Middle frontal gyrus (tissue), 1 donor: Measurements from ENCODE around the gene ARHGAP18.

Experiments
- DNase-seq: peaks from one replicate; pipeline ENCODE4 v3.0.0-alpha.2; 2015; ENCODE audit warnings: low spot score; ENCODE audit errors: extremely low spot score

The ARHGAP18 gene

DNA sequence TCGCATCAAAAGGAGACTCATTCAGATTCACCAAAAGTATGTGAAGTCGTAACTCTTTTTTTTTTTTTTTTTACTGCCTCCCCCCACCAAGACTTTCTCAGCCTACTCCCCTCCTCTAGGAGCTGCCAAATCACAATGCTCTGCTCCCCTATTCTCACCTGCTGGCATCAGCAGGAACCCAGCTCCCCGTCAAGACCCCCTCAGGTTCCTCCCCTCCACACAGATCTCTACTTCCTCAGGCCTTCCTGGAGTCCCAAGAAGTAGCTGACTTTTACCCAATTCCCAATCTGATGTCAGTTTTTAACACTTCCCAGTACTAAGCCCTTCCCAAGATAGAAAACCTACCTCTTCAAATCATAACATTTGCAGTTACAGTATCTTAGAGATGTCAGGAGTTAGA lies 39.3 kb downstream of the ARHGAP18 start:
- no peak for DNase-seq

DNA sequence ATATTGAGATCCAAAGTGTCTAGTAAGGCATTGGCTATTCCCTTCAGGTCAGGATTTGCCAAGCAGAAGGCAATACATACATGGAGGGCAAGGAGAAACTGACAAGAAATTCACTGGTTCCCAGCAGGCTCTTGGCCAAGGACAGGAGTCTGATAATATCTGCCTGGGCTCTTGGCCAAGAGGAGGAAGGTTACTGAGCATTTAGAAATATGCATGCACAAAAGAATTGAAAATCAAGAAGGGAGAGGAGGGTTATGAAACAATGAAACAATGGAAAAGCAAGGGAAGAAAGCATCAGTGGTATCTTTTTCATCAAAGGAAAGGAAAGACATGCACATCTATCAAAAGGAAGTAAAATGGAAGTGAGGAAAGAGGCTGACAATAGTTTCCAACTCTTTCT lies 42.4 kb downstream of the ARHGAP18 start:
- no peak for DNase-seq

DNA sequence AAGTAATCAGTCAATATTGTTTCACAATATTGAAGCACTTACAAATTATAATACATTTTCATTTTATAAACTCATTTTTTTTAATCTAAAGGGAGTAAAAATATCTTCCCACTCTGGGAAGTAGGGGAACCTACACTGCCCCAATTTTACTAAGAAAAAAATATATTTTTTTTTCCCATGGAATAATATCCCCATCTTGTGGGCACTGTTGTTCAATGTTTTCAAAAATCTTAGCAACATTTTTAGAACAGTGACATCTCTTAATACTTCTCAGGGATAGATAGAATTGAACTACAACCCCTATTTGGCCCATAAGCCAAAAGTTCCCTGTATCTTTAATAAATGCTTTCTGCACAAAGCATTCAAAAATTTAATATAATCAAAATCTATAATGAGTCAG lies 42.9 kb downstream of the ARHGAP18 start:
- DNase-seq: no peak

DNA sequence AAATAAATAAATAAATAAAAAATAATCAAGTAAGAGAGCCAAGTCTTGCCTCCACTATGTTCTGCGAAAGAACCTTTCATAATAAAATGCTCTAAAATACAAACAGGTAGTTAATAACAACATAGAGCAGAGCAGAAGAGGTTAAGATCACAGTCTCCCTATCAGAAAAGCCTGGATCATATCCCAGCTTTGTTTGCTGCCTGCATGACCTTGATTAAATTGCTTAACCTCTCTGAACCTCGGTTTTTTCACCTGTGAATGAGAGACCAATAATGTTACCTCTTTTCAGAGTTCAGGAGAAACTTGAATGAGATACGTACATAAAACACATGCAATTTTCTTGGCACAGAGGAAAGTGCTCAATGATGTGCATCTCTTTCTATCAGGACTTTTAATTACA lies 44.4 kb downstream of the ARHGAP18 start:
- DNase-seq: no peak

DNA sequence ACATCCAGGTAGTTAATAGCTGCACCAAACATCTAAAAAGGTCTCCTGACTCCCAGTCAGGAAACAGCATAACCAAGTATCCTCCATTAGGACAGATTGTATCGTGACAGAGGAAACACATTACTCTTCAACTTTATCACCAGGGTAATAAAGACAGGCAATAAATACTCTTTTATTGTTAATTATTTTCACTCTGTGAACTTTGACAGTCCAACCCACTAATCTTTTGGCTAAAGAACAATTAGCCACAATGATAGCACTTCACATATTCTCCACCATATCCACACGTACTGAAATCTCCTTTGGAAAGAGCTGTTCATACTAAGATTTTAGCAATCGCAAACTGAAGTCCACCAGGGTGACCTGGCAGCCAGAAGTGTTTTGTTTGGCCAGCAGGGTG lies 46.4 kb downstream of the ARHGAP18 start:
- no peak for DNase-seq

DNA sequence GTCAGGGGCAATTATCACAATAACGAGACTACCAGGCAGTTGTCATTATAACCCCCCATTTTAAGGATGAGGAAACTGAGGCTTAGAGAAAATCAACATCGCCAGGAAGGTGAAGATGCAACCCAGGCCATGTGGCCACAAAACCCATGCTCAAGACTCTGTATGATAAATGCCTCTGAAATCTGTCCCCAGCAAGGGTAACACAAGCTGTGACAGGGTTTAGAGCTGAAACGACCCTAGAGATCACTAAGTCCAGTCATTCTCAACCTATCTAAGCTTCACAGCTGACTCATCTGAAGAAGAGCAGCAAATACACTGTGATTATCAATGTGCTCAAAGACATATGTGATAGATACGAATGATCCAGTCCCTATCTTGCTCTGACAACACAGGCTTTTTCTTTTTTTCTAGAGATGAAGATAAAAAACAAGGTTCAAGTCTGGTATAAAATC lies 47.0 kb downstream of the ARHGAP18 start:
- no peak for DNase-seq

DNA sequence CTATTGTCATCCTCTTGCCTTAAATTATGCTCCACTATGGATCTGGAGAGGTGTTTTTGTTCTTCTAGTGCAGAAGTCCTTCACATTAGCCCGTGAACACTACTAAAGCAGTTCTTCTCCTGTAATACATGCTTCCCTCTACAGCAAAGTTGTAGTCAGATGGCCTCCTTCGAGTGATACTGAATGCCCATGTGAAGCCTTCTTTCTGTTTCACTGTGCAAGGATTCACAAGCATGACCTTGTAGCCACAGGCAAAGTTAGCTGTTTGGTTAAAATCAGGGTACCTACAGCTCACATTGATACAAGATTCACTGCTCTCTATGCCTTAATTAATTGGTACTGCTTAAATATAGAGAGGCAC lies 47.6 kb downstream of the ARHGAP18 start:
- DNase-seq: no peak

DNA sequence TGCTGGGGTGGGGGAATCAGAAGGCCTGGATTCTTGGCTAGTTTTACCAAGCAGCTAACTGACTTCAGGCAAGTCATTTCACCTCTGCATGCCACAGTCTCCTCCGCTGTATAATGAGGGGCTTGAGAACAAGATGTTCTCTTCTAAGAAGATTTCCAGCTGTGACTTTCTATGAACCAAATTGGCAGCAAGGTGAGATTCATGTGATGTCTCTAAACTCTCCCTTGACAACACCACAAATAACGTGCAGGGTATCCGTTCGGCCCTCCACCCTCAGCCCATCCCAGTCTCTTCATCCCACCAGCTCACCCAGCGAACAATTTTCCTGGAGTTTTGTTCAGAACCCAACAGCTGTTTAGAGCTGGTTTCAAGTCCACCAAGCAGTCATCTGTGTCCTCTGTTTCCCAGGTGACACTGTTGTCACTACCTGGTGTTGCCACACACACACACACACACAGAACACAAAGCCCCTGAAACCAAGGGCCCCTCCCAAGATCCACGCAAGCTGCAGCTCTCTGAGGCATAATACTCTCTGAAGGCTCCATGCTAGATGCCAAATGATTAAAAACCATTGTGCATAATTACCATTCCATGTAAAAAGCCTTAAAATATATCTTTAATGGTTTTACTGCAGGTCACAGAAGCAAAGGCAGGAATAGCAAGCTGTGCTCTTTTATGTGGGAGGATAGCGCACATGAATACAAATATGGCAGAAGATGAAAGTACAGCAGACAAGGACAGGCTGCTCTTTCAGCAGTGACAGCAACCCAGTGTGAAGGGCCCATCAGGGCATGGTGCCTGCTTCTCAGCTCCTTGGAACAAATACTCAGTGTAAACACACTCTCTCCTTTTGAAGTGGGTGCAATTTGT lies 48.2 kb downstream of the ARHGAP18 start:
- no peak for DNase-seq

DNA sequence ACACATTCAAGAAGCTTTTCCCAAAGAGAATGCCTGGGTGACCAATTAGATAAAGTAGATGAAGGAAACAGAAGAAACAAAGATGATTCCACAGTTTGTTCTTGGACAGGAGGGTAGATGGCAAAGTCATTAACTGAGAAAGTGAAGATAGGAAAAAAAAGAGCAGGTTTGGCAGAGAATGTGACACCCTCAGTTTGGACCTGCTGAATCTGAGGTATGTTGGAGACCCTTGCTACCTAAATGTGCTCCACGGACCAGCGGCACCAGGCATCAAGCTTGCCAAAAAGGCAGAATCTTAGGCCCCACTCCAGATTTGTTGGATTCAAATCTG lies 49.7 kb downstream of the ARHGAP18 start:
- DNase-seq: no peak

DNA sequence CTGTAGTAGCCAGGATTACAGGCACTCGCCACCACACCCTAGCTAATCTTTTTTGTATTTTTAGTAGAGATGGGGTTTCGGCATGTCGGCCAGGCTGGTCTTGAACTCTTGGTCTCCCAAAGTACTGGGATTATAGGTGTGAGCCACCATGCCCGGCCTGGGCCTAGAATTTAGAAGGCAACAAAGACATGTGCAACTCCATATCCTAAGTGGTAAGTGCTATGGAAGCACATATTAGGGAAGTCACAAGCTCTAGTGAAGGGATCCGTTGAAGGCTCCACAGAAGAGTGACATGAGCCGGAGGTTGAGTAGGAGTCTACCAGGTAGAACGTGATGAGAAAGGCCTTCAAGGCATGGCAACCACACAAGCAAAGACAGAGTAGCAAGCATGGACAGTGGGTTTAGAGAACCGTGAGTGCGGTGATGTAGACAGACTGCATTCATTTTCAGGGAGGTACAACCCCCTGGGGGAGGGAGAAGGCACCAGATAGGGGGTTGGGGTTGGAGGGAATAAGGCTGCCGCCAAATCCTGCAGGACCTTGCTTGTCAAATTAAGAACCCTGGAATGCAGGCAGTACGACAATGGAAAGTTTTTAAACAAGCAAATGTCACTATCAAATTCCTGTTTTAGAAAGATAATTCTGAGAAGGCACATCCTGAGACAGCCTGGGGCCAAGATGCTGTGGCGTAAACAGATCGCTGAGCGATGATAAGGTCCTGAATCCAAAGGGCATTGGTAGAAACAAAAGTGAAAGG lies 50.2 kb downstream of the ARHGAP18 start:
- no peak for DNase-seq

DNA sequence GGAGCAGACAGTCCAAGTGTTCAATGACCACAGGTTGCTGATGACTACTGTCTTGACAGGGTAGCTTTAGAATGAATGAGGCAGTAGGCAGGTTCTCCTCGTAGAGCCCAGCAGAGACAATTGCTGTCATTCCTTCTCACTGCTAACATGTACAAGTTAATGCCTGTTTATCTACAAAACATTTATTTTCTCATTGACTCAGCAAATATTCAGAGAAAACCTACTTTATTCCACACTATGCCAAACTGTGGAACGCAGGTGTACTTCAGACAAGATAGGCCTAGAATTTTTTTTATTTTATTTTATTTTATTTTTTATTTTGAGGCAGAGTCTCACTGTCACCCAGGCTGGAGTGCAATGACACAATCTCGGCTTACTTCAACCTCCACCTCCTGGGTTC lies 50.8 kb downstream of the ARHGAP18 start:
- DNase-seq: no peak

DNA sequence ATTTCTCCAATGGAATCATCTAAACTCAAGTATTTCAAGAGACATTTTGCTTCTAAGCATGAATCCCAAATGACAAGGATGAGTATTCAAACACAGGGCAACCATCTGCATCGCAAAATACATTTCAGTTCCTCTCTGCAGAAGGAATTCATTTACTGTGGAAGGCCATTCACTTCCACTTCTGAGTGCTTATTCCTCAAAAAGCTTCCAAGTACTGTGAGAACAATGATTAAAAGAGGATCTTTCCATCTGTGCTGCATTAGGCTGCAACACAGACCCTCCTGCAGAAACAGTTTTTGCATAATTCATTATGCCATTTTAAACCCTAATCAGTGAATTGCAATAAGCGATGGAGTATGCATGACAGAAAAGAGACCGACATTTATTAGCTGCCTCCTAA lies 52.5 kb downstream of the ARHGAP18 start:
- DNase-seq: no peak

DNA sequence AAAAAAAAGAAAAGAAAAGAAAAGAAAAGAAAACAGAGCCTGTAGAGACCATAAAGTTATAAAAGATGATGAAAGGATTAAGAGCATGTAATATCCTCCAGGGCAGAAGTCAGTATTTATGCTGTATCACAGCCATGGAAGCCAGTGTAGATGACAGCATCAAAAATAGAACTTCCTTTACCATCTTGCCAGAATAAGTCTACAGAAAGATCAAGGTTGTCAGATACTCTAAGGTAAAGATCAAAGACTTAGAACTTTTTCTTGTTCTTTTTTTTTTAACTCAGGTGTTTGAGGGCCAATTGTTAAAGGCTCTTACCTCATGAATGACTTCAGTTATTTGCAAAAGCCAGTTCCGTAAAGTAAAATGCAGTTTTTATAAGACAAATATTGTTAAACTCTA lies 54.6 kb downstream of the ARHGAP18 start:
- DNase-seq: no peak

DNA sequence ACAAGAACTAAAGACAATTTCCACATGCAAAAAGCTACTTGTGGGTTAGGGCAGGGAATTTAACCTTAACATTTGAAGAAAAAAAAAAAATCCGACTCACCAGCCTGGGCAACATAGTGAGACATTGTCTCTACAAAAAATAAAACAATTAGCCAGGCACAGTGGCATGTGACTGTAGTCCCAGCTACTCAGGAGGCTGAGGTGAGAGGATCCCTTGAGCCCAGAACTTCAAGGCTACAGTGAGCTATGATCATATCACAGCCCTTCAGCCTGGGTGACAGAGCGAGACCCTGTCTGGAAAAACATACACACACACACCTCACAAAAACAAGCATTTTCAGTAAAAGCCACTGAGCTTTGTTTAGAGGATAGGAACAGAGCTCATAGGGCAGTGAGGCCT lies 56.2 kb downstream of the ARHGAP18 start:
- no peak for DNase-seq

DNA sequence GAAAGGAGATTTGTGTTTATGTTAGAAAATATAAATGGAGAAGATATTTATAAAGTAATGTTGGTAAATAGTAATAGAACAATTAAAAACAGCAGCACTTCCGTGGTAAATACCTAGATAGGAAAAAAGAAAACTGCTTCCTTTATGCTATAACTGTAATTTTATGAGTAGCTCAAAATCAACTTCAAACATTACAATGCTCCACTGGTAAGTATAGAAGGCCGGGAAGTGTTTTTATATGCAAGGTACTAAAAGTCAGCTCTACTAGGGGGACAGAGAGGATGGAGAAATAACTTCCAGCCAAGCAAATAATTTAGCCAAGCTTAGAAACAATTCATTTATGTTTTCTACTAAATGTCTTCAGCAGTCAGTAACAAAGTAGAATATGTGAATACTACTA lies 56.7 kb downstream of the ARHGAP18 start:
- no peak for DNase-seq

DNA sequence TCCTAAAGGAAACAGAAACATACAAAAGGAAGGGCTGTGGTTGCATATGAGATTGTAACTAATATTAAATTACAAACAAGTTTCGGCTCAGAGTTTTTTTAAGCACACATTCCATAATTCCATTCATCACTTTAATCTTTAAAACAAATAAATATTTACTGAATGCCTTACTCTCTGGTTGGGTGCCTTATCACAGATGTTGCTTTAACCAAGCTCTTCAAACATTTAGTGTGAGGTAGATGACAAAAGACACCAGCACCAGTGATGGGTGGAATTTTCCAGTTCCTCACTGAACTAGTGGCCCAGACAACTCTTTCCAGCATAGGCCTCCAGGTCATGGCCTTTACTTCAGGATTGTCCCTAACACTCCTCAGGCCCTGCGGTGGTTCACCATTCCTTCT lies 58.7 kb downstream of the ARHGAP18 start:
- no peak for DNase-seq

DNA sequence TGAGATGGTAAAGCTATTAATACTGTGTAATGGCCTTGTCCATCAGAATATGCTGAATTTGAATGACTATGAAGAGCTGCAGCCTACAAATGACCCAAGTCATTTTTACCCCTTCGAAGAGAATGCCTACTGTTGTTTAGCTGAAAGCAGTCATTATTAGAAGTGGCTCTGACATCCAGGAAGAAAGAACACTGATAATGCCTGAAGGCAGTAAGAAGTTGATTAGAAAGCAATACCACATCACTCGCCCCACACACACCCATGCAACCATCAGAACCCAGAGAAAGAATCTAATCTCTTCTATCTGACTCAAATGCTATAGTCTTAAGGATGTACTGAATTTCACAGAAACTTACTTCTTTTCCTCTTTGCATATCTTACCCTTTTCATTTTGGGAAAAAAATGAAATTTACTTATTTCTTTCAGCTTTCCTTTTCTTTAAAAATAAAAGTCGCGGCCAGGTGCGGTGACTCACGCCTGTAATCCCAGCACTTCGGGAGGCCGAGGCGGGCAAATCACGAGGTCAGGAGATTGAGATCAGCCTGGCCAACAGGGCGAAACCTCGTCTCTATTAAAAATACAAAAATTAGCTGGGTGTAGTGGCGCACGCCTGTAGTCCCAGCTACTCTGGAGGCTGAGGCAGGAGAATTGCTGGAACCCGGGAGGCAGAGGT lies 61.0 kb downstream of the ARHGAP18 start:
- DNase-seq: no peak

DNA sequence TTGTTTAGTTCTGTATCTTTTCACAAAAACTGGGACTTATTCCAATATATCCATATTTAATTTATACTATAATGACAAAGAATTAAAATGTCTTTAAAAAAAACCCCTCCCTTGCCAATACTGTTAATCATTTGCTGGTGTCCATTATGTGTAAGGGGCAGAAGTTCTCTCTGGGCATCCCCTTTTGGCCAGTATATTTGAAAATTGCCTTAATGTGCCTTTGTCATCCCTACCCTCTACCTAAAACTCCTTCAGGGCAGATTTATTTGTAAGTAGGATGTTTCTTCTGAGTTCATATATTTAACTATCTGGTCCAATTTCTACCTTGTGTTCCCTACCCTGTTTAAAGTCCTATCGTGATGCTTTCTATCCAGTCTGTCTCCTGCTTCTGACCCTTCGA lies 62.9 kb downstream of the ARHGAP18 start:
- no peak for DNase-seq

DNA sequence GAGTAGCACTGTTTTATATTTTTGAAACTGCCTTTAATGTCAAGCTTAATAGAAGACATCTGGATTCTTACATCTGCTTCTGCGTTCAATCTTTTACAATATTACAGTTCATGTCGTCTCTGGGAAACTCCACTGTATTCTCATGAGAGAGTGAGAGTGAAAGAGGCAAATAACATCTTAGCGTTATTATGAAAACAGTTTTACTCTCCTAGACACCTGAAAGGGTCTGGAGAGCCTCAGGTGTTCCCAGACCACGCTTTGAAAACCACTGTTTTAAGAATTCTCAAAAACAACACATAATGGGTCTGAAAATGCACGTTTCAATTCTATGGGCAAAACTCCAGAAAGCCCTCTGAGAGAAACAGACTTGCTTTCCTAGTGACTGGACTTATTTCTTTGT lies 63.3 kb downstream of the ARHGAP18 start:
- no peak for DNase-seq

DNA sequence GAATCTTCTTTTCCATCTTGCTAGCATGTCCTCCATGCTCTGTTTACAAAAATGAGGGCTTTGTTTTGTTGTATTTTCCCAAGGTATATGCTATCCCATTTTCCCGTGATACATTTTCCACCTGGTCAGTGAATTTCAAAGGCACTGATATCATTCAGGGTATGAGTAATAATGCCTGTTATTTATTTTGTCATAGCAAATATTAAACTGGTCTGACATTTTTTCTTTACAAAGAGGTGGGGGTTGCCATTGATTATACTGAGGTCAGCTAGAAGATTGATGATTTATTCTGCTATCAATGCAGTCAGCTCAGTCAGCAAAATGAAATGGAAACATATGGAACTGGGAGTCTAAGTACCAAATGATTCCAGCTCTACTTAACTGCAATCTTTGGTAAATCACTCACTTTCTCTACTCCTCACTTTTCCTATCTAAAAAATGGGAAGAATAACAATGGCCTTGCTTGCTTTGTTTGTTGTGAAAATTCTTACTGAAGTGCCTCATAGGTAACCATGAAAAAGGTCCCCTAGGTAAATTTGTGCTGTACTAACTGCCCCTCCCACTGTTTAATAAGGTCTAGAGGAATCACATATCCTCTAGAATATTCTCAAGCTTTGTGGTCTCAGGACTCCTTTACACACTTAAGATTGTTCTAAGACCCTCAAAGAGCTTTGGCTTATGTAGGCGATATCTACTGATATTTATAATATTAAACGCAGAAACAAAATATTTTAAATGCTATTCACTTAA lies 64.0 kb downstream of the ARHGAP18 start:
- no peak for DNase-seq

DNA sequence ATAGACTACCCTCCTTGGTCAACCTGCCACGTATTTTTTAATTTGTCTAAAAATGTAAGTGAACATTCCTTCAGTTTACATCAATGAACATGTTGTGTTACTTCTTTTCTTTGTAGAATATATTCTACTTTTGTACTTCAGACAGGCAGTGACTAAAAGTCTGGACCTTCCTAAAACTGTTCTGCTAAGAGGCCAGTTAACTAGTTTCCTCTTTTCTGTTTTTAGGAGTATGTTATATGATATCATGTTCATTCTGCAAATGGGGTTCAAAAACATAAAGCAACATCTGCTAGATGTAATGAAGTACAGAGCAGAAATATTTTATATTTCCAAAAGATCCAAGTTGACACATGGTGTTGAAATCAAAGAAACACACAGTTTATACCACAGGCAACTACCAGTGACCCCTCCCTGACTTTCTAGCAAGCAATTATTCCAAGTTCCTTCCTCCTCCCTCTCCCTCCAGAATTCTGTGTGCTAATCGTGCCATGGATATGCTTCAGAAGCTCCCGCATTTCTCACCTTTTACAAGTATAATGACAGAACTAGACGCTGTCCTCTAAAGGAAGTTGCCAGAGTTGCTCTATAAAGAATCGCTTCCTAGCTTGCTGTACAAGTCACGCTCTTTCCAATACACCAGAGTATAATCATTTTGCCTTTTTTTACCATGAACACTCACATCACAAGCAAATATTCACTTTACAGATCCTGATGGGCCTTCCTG lies 64.7 kb downstream of the ARHGAP18 start:
- DNase-seq: no peak
